ENCODE data around the gene TMEM208. TPM values are rescaled to one million over a fixed set of nuclear protein-coding genes. Genes with fewer than 3 reads are reported as not detected.

TMEM208 gene
- total and polyA plus RNA-seq, 2 of the 13 experiments (the other 11 are each of a cell fraction or from before 2014, with no cell fraction given), result 58.8 to 72.9 TPM

DNA sequence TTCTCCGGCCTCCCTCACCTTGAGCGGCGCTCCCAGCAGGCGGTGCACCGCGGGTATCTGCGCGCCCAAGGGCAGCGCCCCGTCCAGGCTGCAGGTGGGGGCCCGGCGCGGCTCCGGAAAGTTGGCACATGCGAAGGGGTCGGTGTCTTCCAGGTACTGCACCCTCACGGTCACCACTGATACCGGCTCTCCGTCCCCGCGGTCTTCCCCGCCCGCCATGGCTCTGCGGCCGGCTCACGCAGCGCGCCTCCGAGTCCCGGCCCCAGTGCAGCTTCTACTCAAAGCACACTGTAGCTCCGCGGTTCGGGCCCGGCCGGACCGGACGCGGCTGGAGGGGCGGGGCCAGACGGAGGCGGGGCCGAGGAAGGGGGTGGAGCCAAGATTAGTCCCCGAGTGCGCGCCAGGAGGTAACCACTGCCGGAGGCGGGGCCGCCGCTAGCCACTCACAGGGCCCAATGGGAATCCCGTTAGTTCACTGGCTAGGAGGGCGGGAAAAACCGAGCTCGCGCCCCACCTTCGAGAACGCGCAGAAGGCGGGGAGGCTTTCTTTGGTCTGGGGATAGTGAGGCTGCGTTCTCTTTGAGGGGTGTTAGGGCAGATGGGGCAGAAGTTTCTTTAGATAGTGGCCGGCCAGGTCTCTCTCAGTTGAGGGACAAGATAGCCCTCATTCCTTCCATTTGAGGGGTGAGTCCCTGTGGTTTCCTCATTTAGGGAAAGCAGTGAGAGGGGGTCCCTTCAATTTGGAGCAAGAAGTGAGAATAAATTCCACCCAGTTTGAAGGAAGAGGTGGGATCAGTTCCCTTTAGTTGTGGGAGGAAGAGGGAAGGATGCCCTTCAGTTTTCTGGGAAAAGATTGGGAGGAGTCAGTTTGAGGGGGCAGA is 20.5 kb downstream of the TMEM208 start, which contains the start of gene FHOD1 (continued):
- TF ChIP-seq BHLHE40 (IDR thresholded peaks at IDR 0.05; ENCODE audit: low read length) (0 out of 2 replicates have a peak, but pooled peaks have one; percentile 2), MEF2D (CRISPR knock-in tag; IDR thresholded peaks at IDR 0.05) (no peak), ZNF792 (CRISPR knock-in tag; IDR thresholded peaks at IDR 0.05) (peak; percentile 69), RAD21 (CRISPR knock-in tag; IDR thresholded peaks at IDR 0.05) (0 out of 2 replicates have a peak, but pooled peaks have one; percentile 37), THAP11 (CRISPR knock-in tag; IDR thresholded peaks at IDR 0.05) (peak; percentile 45; the same call in 1 of the 2 replicates), JUNB (CRISPR knock-in tag; IDR thresholded peaks at IDR 0.05; ENCODE audit: borderline replicate concordance) (no peak), ZNF317 (CRISPR knock-in tag; IDR thresholded peaks at IDR 0.05) (no peak), RELA (CRISPR knock-in tag; IDR thresholded peaks at IDR 0.05) (peak; percentile 84; the same call in 1 of the 2 replicates), KDM2A (CRISPR knock-in tag; IDR thresholded peaks at IDR 0.05; ENCODE audit: borderline replicate concordance, low read depth) (peak; percentile 94), ZZZ3 (CRISPR knock-in tag; IDR thresholded peaks at IDR 0.05; ENCODE audit: borderline replicate concordance) (no peak; the same call in 1 of the 2 replicates), CENPX (CRISPR knock-in tag; IDR thresholded peaks at IDR 0.05) (no peak), ATF7-NPFF (CRISPR knock-in tag; IDR thresholded peaks at IDR 0.05; ENCODE audit: low read depth) (peak; percentile 40), BORCS8-MEF2B (CRISPR knock-in tag; IDR thresholded peaks at IDR 0.05) (peak; percentile 92), ONECUT2 (CRISPR knock-in tag; IDR thresholded peaks at IDR 0.05) (peak; percentile 41; the same call in 1 of the 2 replicates), REL (CRISPR knock-in tag; conservative IDR thresholded peaks at IDR 0.05) (peak; percentile 28; the same call in 1 of the 2 replicates), ZBTB42 (CRISPR knock-in tag; IDR thresholded peaks at IDR 0.05) (0 out of 2 replicates have a peak, but pooled peaks have one; percentile 16), ZNF678 (CRISPR knock-in tag; IDR thresholded peaks at IDR 0.05) (peak; percentile 66; the same call in 1 of the 2 replicates), ZNF501 (CRISPR knock-in tag; IDR thresholded peaks at IDR 0.05) (peak; percentile 86), SOX5 (CRISPR knock-in tag; IDR thresholded peaks at IDR 0.05; ENCODE audit: borderline replicate concordance) (0 out of 2 replicates have a peak, but pooled peaks have one; percentile 14), ZSCAN21 (CRISPR knock-in tag; IDR thresholded peaks at IDR 0.05; ENCODE audit: borderline replicate concordance) (peak; percentile 42; the same call in 1 of the 2 replicates), SATB2 (CRISPR knock-in tag; IDR thresholded peaks at IDR 0.05) (no peak)
- TF ChIP-seq, protein P1, sequence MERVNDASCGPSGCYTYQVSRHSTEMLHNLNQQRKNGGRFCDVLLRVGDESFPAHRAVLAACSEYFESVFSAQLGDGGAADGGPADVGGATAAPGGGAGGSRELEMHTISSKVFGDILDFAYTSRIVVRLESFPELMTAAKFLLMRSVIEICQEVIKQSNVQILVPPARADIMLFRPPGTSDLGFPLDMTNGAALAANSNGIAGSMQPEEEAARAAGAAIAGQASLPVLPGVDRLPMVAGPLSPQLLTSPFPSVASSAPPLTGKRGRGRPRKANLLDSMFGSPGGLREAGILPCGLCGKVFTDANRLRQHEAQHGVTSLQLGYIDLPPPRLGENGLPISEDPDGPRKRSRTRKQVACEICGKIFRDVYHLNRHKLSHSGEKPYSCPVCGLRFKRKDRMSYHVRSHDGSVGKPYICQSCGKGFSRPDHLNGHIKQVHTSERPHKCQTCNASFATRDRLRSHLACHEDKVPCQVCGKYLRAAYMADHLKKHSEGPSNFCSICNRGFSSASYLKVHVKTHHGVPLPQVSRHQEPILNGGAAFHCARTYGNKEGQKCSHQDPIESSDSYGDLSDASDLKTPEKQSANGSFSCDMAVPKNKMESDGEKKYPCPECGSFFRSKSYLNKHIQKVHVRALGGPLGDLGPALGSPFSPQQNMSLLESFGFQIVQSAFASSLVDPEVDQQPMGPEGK (CRISPR knock-in tag; IDR thresholded peaks at IDR 0.05), result peak; percentile 31; the same call in 1 of the 2 replicates
- TF ChIP-seq, protein P2, sequence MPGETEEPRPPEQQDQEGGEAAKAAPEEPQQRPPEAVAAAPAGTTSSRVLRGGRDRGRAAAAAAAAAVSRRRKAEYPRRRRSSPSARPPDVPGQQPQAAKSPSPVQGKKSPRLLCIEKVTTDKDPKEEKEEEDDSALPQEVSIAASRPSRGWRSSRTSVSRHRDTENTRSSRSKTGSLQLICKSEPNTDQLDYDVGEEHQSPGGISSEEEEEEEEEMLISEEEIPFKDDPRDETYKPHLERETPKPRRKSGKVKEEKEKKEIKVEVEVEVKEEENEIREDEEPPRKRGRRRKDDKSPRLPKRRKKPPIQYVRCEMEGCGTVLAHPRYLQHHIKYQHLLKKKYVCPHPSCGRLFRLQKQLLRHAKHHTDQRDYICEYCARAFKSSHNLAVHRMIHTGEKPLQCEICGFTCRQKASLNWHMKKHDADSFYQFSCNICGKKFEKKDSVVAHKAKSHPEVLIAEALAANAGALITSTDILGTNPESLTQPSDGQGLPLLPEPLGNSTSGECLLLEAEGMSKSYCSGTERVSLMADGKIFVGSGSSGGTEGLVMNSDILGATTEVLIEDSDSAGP (CRISPR knock-in tag; IDR thresholded peaks at IDR 0.05; ENCODE audit: borderline replicate concordance), result peak; percentile 62; the same call in 1 of the 2 replicates
- TF ChIP-seq, protein P3, sequence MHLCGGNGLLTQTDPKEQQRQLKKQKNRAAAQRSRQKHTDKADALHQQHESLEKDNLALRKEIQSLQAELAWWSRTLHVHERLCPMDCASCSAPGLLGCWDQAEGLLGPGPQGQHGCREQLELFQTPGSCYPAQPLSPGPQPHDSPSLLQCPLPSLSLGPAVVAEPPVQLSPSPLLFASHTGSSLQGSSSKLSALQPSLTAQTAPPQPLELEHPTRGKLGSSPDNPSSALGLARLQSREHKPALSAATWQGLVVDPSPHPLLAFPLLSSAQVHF (CRISPR knock-in tag; IDR thresholded peaks at IDR 0.05), result peak; percentile 56; the same call in 1 of the 2 replicates
- TF ChIP-seq, protein P4, sequence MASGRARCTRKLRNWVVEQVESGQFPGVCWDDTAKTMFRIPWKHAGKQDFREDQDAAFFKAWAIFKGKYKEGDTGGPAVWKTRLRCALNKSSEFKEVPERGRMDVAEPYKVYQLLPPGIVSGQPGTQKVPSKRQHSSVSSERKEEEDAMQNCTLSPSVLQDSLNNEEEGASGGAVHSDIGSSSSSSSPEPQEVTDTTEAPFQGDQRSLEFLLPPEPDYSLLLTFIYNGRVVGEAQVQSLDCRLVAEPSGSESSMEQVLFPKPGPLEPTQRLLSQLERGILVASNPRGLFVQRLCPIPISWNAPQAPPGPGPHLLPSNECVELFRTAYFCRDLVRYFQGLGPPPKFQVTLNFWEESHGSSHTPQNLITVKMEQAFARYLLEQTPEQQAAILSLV (CRISPR knock-in tag; IDR thresholded peaks at IDR 0.05; ENCODE audit: borderline replicate concordance), result no peak

Measured in HepG2 (cell line).